HG03354 (cell line): ENCODE results near the gene KCNG1.
"Not testable (repeated sequence)": the region's sequence is repeated elsewhere in the genome, so short reads cannot be mapped to it uniquely, and the experiment has no call there.

ENCODE experiments used
- ATAC-seq: cut with Tn5 transposase; IDR thresholded peaks from one replicate; pipeline ENCODE4 v1.9.1; 2021; ENCODE audit warnings: mild to moderate bottlenecking; ENCODE audit not compliant: unreplicated experiment, poor library complexity, severe bottlenecking

KCNG1 gene

DNA sequence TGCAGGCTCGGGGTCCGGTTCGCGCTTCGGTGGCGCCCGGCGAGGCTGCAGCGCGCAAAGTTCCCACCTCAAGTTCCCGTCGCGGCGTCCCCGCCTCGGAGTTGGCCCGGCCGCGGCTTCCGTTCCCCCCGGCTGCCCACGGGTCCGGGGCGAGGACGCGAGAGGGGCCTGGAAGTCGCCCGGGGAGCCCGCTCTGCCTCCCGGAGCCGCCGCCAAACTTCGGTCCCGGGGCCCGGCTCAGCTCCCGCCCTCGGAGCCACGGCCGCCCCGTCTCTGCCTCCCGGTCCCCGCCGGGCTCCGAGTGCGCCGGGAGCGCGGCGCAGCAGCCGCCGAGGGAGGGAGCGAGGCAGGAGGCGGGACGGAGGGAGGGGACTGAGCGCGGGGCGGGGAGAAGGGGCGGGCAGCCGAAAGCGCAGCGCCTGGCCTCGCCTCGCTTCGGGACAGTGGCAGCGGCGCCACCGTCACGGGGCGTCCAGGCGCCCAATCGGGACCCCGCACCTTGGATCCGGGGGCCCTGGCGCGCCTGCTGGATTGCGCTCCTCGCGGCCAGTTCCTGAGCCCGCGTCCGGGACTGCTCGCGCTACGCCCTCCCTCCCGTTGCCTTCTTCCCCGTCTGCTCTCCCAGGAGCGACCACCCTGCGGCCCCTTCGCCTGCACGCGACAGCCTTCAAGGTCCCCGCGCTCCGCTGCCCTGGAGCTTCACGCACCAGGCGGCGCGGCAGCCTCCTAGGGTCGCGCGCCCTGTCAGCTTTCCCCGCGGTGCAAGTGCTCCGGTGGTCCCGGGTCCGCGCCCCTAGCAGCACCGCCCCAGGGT, at the start of gene KCNG1:
Gene KCNG1, minus strand, starts transcription at position 305 of the 814 bp plus-strand sequence. CDS start 12,769 bp downstream, outside the sequence.
- ATAC-seq, result peak; percentile 60

DNA sequence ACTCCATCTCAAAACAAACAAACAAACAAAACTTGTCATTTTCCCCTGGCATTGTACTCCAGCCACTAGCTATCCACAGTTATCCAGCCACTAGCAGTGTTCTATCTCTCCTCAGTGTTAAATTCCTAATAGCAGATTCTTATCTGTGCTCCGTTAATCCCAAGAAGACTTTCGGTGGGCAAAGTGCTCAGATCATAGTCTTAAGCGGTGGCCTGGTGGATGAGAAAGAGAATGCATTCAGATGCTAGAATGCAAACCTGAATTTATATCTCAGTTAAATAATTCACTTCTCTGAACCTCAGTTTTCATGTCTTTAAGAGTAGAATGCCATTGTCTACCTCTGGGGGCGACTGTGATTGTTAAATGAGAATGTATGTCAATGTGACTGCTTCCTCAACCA, 47.7 kb upstream of the KCNG1 start:
- ATAC-seq, result no peak

DNA sequence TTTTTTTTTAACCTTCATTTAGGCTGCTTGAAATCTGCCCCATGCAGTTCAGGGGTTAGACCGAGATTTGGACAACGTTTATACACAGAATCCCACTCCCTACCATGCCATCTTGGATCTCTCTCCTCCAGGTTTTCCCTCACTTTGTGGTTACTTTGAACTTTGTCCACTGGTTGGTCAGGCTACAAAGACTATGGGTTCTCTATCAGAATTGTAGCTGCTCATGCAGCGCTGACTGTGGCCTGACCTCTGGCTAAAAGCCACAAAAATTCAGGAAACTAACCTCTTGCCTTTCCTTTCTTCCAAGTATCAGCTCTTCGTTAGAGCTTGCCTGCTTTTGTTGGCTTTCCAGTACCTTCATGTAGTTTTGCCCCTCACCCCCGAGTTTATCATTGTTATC, 44.9 kb upstream of the KCNG1 start:
- no peak for ATAC-seq

DNA sequence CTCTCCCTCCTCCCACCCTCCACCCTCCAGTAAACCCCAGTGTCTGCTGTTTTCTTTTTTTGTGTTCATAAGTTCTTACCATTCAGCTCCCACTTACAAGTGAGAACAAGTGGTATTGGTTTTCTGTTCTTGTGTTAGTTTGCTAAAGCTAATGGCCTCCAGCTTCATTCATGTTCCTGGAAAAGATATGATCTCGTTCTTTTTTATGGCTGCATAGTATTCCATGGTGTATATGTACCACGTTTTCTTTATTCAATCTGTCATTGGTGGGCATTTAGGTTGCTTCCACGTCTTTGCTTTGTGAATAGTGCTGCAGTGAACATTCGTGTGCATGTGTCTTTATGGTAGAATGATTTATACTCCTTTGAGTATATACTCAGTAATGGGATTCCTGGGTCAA, 42.7 kb upstream of the KCNG1 start:
- ATAC-seq, result no peak

DNA sequence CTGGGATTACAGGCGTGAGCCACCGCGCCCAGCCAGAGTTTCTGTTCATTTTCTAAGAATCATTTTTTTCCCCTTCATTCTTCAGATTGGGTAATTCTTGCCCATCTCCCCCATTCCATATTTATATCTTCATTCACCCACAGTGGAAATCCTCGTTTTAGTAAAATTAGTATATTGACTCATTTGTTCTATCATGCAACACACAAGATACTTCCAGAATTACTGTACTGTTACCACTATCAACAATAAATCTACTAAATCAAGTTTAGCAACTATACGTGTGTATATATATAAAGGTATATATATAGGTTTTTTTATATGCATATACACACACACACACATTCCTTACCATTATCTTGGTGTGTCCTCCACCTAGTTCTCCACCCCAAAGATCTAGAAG, 41.2 kb upstream of the KCNG1 start:
- no peak for ATAC-seq

DNA sequence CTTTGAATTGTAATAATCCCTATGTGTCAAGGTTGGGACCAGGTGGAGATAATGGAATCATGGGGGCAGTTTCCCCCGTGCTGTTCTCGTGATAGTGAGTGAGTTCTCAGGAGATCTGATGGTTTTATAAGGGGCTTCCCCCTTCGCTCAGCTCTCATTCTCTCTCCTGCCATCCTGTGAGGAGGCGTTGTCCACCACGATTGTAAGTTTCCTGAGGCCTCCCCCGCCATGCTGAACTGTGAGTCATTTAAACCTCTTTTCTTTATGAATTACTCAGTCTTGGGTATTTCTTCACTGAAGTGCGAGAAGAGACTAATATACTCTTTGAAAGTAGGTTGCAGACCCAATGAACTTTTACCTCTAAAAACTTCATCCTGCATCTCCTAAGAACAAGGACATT, 39.2 kb upstream of the KCNG1 start:
- no peak for ATAC-seq

DNA sequence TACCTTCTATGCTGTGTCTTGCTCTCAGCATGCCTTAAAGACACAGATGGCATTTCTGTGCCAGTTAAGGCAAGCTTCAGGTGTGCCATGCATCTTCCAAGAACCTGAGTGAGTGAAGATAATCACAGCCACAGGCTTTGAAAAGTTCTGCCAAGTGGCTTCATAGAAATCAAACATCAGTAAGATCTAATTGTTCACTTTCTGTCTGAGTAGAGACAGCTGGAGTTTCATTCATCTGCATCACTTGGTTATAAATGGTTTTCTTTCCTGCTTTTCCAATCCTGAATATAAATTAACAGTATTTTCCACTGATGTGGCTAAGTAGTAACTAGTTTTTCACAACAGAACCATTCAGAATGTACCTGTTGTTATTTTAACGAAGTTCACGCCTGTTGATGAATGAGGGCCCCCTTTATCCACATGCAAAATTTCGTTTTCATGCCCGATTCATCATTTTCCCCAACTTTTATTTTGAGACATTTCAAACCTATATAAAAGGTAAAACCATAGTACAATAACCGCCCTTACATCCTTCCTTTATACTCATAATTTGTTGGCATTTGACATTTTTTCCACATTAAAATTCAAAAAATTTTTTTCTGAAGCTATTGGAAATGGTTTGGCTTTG, 38.6 kb upstream of the KCNG1 start:
- ATAC-seq, result no peak

DNA sequence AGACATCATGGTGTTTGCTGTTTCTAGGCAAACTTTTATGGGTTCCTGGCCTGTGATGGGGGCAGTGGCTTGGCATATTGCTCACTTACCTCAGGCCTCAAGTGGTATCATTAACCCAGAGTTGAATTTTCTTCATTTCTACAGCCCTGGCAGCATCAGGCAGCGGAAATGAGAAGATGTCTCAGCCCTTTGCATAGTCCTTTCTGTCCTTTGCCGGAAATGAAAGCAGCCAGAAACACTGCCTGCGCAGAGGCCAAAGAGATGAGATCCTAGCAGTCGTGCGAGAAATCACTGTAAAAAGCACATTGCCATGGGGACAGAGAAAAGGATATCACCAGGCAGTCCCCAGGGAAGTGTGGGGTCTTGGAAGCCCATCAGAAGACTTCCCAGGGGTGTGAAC, 37.4 kb upstream of the KCNG1 start:
- ATAC-seq, result no peak

DNA sequence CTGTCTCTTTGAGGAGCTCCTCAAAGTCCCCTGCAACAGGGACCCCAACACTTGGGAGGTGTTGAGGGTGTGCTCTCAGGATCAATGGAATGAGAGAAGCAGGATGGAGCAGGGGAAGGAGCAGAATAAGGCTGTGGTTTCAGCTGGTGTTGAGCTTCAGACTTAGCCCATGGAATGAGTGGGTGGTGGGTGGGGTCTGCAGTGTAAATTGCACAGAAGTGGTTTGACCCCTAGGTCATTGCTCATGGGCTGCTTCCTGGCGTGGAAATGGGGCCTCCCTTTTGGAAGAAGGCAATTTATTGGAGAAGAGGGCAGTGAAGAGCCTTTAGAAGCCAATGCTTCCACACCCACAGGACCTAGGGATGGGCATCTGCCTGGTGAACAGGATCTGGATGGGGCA, 37.0 kb upstream of the KCNG1 start:
- no peak for ATAC-seq

GRCh38 chr20:51058017-51058416, 35.1 kb upstream of the KCNG1 start:
- ATAC-seq, result no peak

GRCh38 chr20:51054233-51054632, 31.3 kb upstream of the KCNG1 start:
- no peak for ATAC-seq

GRCh38 chr20:51050531-51051075, 27.7 kb upstream of the KCNG1 start:
- ATAC-seq, result no peak

DNA sequence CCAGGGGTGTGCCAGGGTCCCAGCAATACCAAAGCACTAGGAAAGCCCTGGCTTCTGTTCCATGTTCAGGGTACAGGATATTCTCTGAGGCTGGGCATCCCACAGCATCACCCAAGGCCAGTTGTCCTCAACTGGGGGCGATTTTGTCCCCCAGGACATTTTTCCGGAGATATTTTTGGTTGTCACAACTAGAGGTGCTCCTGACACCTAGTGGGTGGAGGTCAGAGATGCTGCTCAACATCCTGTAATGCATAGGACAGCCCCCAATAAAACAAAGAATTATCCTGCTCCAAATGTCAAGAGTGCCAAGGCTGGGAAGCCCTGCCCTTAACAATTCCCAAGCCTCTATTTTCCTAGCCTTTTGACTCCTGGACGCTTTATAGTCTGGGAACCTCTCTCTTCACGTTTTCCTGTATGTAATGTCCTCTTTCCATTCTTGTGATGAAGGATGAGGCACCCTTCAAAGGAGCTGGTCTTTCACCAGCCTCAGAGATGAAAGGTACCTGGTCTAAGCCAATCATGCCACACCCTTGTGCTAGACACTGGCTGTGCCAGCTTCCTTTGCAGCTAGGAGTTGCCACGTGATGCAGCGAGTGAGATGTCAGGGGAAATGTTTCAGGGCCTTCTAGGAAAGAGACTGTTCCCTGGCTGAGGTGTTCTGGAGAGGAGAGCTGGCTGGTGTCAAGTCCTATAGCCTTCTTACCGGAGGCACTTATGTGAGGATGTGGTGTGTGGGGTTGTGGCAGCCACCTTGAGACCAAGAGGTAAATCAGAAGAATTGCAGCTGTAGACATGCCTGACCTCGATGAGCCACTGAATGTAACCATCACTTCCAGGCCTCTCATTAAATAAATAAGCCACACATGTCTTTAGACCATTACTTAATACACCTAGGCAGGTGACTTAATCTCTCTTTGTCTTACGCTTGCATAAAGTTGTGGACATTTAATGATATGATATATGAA, 23.4 kb upstream of the KCNG1 start:
- no peak for ATAC-seq

GRCh38 chr20:51045492-51045891, 22.6 kb upstream of the KCNG1 start:
- not testable (repeated sequence) for ATAC-seq

DNA sequence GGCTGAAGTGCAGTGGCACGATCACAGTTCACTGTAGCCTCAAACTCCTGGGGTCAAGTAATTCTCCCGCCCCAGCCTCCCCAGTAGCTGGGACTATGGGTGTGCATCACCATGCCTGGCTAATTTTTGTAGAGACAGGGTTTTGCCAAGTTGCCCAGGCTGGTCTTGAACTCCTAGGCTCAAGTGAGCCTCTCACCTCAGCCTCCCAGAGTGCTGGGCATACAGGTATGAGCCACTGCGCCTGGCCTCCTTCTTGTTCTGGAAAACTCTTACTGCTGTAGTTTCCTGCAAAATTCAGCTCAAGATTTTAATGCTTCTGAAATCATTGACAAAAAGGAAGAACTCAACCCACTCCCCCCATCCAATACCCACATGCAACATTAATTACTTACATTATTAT, 21.9 kb upstream of the KCNG1 start:
- no peak for ATAC-seq

GRCh38 chr20:51043811-51044210, 20.9 kb upstream of the KCNG1 start:
- no peak for ATAC-seq

DNA sequence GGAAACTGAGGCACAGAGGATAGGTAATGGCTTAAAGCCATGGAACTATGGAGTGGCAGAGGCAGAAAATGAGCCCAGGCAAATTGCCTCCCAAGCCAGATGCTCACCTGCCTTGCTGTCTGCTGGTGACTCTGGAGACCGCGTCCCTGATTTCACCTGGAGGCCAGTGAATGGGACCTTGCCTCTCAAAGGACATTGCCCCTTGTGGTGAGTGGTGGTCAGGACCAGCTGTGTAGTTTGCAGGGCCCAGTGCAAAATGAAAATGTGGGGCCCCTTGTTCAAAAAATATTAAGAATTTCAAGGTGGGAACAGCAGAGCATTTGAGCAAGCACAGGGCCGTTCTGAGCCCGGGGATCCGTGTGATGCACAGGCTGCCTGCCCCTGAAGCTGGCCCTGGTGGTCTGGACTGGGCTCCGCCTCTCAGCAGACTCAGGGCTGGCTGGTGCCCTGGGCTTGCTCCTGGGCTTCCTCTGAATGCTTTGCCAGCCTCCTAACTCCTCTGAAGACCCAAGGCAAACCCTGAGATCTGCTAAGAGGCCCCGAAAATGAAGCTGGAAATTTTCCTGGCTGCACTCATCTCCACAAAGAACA, 19.8 kb upstream of the KCNG1 start:
- ATAC-seq, result no peak

GRCh38 chr20:51042064-51042463, 19.2 kb upstream of the KCNG1 start:
- no peak for ATAC-seq

DNA sequence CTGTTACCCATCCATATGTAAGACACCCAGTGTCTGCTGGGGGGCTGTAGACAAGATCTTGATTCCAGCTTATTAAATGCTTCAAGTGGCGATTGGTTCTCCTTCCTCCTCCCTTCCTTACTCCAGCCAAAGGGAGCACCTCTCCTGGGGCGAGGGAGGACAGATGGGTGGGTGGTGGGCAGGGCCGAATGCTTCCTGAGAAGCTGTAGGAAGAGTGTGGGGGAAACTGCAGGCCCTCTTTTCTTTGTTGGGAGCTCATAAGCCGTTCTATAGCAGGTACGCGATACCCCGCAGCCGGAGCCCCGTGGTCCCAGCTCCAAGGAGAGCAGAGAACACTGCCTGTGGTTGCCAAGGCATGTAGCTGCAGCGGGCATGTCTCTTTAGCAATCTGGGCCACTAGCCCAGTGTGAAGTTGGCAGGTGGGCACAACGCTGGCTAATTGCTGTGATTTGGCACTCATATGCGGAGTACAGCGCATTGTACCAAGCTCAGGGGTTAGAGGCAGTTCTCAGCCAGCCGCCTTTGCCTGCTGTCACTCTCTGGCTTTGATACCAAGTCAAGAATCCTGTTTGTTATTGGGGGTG, 14.7 kb upstream of the KCNG1 start:
- ATAC-seq, result no peak
